Activated CD8-positive, alpha-beta T cell treated with anti-CD3 and anti-CD28 coated beads for 36 hours (primary cell): Measurements from ENCODE around the gene SWI5. TPM values are rescaled to one million over a fixed set of nuclear protein-coding genes. Genes with fewer than 3 reads are reported as not detected.

Experiments
- ATAC-seq: fragments of 200-7000 bp; cut with Tn5 transposase; one replicate; pipeline ENCODE4 v1.10.0; 2021; ENCODE audit warnings: mild to moderate bottlenecking, moderate library complexity
- CTCF ChIA-PET: fragments of 350-600 bp; sonication (Branson Sonifier 250); formaldehyde crosslinking; loops from one replicate; lab custom pipeline; 2021; ENCODE audit warnings: antibody characterized with exemption; lab: Charles Lee
- POLR2A ChIA-PET: fragments of 350-600 bp; sonication (Branson Sonifier 250); formaldehyde crosslinking; loops from one replicate; lab custom pipeline; 2021; ENCODE audit warnings: antibody characterized with exemption; lab: Charles Lee
- DNase-seq: peaks from one replicate; pipeline ENCODE4 v3.0.0-alpha.2; 2020
- H3K27ac Mint-ChIP-seq: one replicate; pipeline ENCODE4 v1.8.0; 2021; ENCODE audit warnings: mild to moderate bottlenecking, mixed read lengths
- H3K27me3 Mint-ChIP-seq: one replicate; pipeline ENCODE4 v1.8.0; 2021; ENCODE audit warnings: mixed read lengths
- H3K36me3 Mint-ChIP-seq: one replicate; pipeline ENCODE4 v1.8.0; 2021; ENCODE audit warnings: low read depth, mixed read lengths
- H3K4me1 Mint-ChIP-seq: one replicate; pipeline ENCODE4 v1.8.0; 2021; ENCODE audit warnings: low read depth, mixed read lengths
- H3K4me3 Mint-ChIP-seq: one replicate; pipeline ENCODE4 v1.8.0; 2021; ENCODE audit warnings: mild to moderate bottlenecking, moderate library complexity, mixed read lengths
- H3K9me3 Mint-ChIP-seq: one replicate; pipeline ENCODE4 v1.8.0; 2021; ENCODE audit warnings: mixed read lengths
- intact Hi-C: fragments of 100-400 bp; cut with micrococcal nuclease; formaldehyde crosslinking; loops from one replicate; pipeline ENCODE4 v1.10.0; 2022
- total RNA-seq, 2 experiments: library from RNA; stranded (reverse); gene quantifications; one replicate each; pipeline ENCODE4 v1.2.3, GENCODE V29; 2021
- TF ChIP-seq, protein P1 (sequence below): fragments of 200-600 bp; IDR thresholded peaks from one replicate; pipeline ENCODE4 v1.8.0; 2022; ENCODE audit warnings: antibody characterized with exemption, mild to moderate bottlenecking

Gene SWI5
- total RNA-seq, 2 experiments from 2014 or later = 12.4 to 13.3 TPM

DNA sequence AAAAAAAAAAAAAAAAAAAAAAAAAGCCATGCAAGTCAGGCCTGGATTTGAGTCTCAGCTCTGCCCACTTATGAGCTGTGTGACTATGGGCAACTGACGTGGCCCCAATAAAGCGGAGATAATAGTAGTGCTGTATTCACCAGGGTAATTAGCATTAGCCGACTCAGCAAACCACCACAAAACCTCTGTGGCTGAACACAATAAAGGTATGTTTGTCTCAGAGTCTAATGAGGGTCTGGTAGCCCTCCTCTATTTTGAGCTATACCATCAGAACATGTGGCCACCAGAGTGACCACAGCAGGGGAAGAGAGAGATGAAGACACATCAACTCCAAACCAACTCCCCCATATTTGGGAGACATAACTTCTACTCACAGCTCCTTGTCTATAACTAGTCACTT, 15.9 kb downstream of the SWI5 start:
- H3K27ac Mint-ChIP-seq = no peak overlapping the region
- POLR2A ChIA-PET = interaction anchor here (0.6 to 1.2 kb wide), 2 partner anchors 30 to 240 kb away, joined by 3 to 4 read pairs; partner anchors contain the start of gene TRUB2

DNA sequence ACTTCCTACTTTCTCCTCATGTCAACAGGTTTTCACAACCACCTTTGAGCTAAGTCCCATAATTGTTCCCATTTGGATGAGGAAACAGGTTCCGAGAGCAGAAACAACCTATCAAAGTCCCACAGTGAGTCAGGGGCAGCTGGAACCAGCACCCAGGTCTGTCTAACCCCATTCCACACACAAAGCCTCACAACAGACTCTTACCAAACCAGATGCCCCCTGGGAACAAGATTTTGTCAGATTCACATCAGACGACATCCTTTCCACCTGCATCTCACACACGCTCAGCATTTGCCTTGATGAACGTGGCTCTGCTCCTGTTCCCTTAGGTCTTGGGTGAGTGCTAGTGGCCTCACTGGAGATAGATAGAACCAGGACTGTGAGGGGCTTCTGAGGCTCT, 17.0 kb downstream of the SWI5 start:
- ChIA-PET CTCF (interaction anchor here (0.9 to 2.7 kb wide), 2 partner anchors 48 to 175 kb away, joined by 4 to 11 read pairs; no protein-coding TSS in a partner anchor), POLR2A (interaction anchor here (1.2 kb wide), 1 partner anchor 29 kb away, joined by 4 read pairs; the partner anchor contains the start of gene TRUB2)
- DNase-seq (no peak), ATAC-seq (no peak)
- Mint-ChIP-seq H3K4me3 (no peak overlapping the region), H3K4me1 (peaks cover 4% of the 10 kb centered on the region), H3K27me3 (no peaks in the 10 kb centered on the region), H3K27ac (no peak overlapping the region), H3K36me3 (no peaks in the 10 kb centered on the region), H3K9me3 (no peaks in the 10 kb centered on the region)
- intact Hi-C loops = no loop called here
- TF ChIP-seq, protein P1, sequence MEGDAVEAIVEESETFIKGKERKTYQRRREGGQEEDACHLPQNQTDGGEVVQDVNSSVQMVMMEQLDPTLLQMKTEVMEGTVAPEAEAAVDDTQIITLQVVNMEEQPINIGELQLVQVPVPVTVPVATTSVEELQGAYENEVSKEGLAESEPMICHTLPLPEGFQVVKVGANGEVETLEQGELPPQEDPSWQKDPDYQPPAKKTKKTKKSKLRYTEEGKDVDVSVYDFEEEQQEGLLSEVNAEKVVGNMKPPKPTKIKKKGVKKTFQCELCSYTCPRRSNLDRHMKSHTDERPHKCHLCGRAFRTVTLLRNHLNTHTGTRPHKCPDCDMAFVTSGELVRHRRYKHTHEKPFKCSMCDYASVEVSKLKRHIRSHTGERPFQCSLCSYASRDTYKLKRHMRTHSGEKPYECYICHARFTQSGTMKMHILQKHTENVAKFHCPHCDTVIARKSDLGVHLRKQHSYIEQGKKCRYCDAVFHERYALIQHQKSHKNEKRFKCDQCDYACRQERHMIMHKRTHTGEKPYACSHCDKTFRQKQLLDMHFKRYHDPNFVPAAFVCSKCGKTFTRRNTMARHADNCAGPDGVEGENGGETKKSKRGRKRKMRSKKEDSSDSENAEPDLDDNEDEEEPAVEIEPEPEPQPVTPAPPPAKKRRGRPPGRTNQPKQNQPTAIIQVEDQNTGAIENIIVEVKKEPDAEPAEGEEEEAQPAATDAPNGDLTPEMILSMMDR = no peak

More for the DNA sequence above, 15.9 kb downstream of the SWI5 start:
- CTCF ChIA-PET = interaction anchor here (0.9 to 2.7 kb wide), 3 partner anchors 49 to 130 kb away, joined by 3 to 11 read pairs (median 3); no protein-coding TSS in a partner anchor
- Mint-ChIP-seq H3K27me3 (no peaks in the 10 kb centered on the region), H3K9me3 (no peaks in the 10 kb centered on the region), H3K4me3 (no peak overlapping the region), H3K36me3 (no peaks in the 10 kb centered on the region), H3K4me1 (peaks cover 4% of the 10 kb centered on the region)
- intact Hi-C loops = no loop called here
- DNase-seq (no peak), ATAC-seq (no peak)
- TF ChIP-seq, protein P1 = no peak

DNA sequence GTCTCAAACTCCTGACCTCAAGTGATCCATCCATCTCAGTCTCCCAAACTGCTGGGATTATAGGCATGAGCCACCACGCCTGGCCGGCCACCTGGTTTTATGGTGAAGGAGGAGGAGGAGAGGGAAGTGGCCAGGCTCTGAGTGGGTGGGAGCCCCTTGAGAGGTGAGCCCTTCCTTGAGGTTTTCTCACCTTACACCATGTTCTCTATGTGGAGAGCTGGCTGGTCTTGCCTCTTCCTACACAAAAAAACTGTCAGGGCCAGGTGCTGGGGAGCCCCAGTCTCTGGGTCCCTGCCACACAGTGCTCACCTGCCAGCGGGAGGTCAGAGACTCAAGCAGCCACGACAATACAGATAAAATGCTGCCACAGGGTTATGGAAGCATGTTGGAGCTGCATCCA, 18.1 kb downstream of the SWI5 start:
- ChIA-PET CTCF (no interaction called here), POLR2A (no interaction called here)
- Mint-ChIP-seq H3K9me3 (no peaks in the 10 kb centered on the region), H3K4me1 (peaks cover 4% of the 10 kb centered on the region), H3K4me3 (no peak overlapping the region), H3K27me3 (no peaks in the 10 kb centered on the region), H3K36me3 (no peaks in the 10 kb centered on the region), H3K27ac (no peak overlapping the region)
- TF ChIP-seq, protein P1 = no peak
- DNase-seq = no peak
- ATAC-seq = no peak
- intact Hi-C loops = loop anchor here (2.0 kb wide), 1 partner anchor 47 kb away; the partner anchor contains the start of gene SLC27A4

DNA sequence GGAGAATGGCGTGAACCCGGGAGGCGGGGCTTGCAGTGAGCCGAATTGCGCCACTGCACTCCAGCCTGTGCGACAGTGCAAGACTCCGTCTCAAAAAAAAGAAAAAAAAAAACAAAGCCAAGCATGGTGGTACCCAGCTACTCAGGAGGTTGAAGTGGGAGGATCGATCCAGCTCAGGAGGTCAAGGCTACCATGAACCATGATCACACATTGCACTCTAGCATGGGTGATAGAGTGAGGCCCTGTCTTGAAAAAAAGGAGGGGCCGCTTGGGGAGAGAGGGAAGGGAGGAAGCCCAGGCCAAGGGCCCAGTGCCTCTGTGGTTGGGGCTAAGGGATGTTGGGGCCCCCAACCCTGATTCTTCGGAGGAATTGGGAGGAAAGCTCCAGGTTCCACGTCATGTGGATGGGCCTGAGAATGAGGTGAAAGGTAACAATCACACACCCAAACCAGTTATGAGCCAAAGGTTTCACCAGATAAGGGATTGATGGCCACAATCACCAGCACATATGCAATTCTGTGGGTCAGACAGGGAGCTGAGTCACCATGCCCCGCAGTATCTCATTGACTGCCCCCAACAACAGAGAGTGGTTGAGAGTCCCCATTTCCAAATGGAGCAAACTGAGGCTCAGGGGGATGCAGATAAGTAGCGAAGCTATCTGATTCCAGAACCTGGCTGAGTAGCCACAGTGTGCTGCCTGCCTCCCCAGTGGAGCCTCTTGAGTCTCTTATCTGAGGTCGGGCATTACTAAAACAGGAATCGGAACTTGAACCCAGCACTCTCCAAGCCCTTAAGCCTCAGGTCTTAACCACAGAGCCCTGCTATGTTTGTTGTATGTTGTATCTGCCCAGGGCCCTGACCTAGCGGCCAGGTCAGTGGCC, 20.5 kb downstream of the SWI5 start:
- no peaks in the 10 kb centered on the region for H3K27me3 Mint-ChIP-seq
- H3K4me3 Mint-ChIP-seq = no peak overlapping the region
- TF ChIP-seq, protein P1 = no peak
- ATAC-seq (no peak), DNase-seq (no peak)
- intact Hi-C loops = no loop called here
- H3K4me1 Mint-ChIP-seq = peaks cover 4% of the 10 kb centered on the region
- no peak overlapping the region for H3K27ac Mint-ChIP-seq
- no peaks in the 10 kb centered on the region for H3K9me3 Mint-ChIP-seq
- ChIA-PET POLR2A (no interaction called here), CTCF (interaction anchor here (0.9 to 3.5 kb wide), 16 partner anchors 9 to 142 kb away, joined by 3 to 21 read pairs (median 5); partner anchors contain the start of genes GOLGA2, SLC27A4, SWI5 and TRUB2)
- H3K36me3 Mint-ChIP-seq = no peaks in the 10 kb centered on the region
